ENCODE measurements around the gene ECE2.
"Not testable (repeated sequence)": the region's sequence is repeated elsewhere in the genome, so short reads cannot be mapped to it uniquely, and the experiment has no call there.

The ECE2 gene

GRCh38 chr3:184339001-184339400 lies 63.2 kb downstream of the ECE2 start:
- H3K27me3 ChIP-seq (ENCODE audit: control insufficient read depth in 3 of 3, insufficient read depth in 3 of 3, low read depth in 1 of 3, low read length in 3 of 3), result no peaks in the 10 kb centered on the region
- H3K4me1 ChIP-seq (ENCODE audit: control insufficient read depth in 2 of 2, insufficient read depth in 1 of 2, low read depth in 1 of 2, low read length in 2 of 2), result peaks cover 20 to 31% of the 10 kb centered on the region in 2 donors
- no peak overlapping the region for H3K18ac ChIP-seq (ENCODE audit: low read length)
- no peak overlapping the region for H3K9ac ChIP-seq (ENCODE audit: low read depth, low read length, poor library complexity)
- WGBS, 2 donors (ENCODE audit: extremely low coverage in 2 of 2, insufficient read length in 2 of 2, insufficient replicate concordance in 1 of 2), result no CpG with 5 or more reads among the region's 8 CpGs
- DNase-seq (ENCODE audit: low spot score), result no peak
- peak overlapping the region; percentile 81 for H2AFZ ChIP-seq (ENCODE audit: low read length)
- H3K14ac ChIP-seq (ENCODE audit: low read length), result no peak overlapping the region
- no peak overlapping the region for H2BK5ac ChIP-seq (ENCODE audit: low read length)
- no peak overlapping the region for H2BK12ac ChIP-seq (ENCODE audit: low read length)
- H2AK5ac ChIP-seq (ENCODE audit: low read depth, low read length), result no peak overlapping the region
- H2BK15ac ChIP-seq (ENCODE audit: low read length), result no peak overlapping the region
- H3K79me1 ChIP-seq (ENCODE audit: low read depth, low read length), result peaks cover 5% of the 10 kb centered on the region
- H4K8ac ChIP-seq (ENCODE audit: low read depth, low read length), result no peak overlapping the region
- H3K4me2 ChIP-seq (ENCODE audit: insufficient read depth, low read length, poor library complexity, severe bottlenecking), result peak overlapping the region; percentile 37
- H3K27ac ChIP-seq (replicated peaks; ENCODE audit: low read length), result no peak overlapping the region
- H3K9me3 ChIP-seq (replicated peaks in 1 of 2; ENCODE audit: control insufficient read depth in 2 of 2, insufficient read depth in 1 of 2, low read depth in 1 of 2, low read length in 2 of 2), result no peaks in the 10 kb centered on the region
- H3K4ac ChIP-seq (ENCODE audit: low read length), result no peak overlapping the region
- no peak overlapping the region for H3K23ac ChIP-seq (ENCODE audit: low read depth, low read length, poor library complexity)
- H4K91ac ChIP-seq (ENCODE audit: low read depth, low read length, poor library complexity), result no peak overlapping the region
- peak overlapping the region; percentile 27 to 31 for H3K4me3 ChIP-seq (ENCODE audit: low read length in 2 of 2)
- H2BK120ac ChIP-seq (ENCODE audit: low read depth, low read length), result no peak overlapping the region
- peaks cover 28 to 37% of the 10 kb centered on the region in 2 donors for H3K36me3 ChIP-seq (replicated peaks in 1 of 2; ENCODE audit: control insufficient read depth in 2 of 2, insufficient read depth in 2 of 2, low read length in 2 of 2)

GRCh38 chr3:184339451-184340135 lies 63.8 kb downstream of the ECE2 start:
- Histone ChIP-seq H3K36me3 (replicated peaks in 1 of 2; ENCODE audit: control insufficient read depth in 2 of 2, insufficient read depth in 2 of 2, low read length in 2 of 2) (peaks cover 26 to 37% of the 10 kb centered on the region in 2 donors), H3K4me1 (ENCODE audit: control insufficient read depth in 2 of 2, insufficient read depth in 1 of 2, low read depth in 1 of 2, low read length in 2 of 2) (peaks cover 20 to 31% of the 10 kb centered on the region in 2 donors)
- H3K4ac ChIP-seq (ENCODE audit: low read length); H2BK15ac ChIP-seq (ENCODE audit: low read length); H3K23ac ChIP-seq (ENCODE audit: low read depth, low read length, poor library complexity); H3K79me1 ChIP-seq (ENCODE audit: low read depth, low read length); H3K9me3 ChIP-seq (replicated peaks in 1 of 2; ENCODE audit: control insufficient read depth in 2 of 2, insufficient read depth in 1 of 2, low read depth in 1 of 2, low read length in 2 of 2); H3K14ac ChIP-seq (ENCODE audit: low read length); H3K27ac ChIP-seq (replicated peaks; ENCODE audit: low read length); H4K91ac ChIP-seq (ENCODE audit: low read depth, low read length, poor library complexity); H3K4me2 ChIP-seq (ENCODE audit: insufficient read depth, low read length, poor library complexity, severe bottlenecking); H3K4me3 ChIP-seq (ENCODE audit: low read length in 2 of 2); H2AK5ac ChIP-seq (ENCODE audit: low read depth, low read length); H4K8ac ChIP-seq (ENCODE audit: low read depth, low read length); H2BK120ac ChIP-seq (ENCODE audit: low read depth, low read length); H3K18ac ChIP-seq (ENCODE audit: low read length); H2AFZ ChIP-seq (ENCODE audit: low read length); DNase-seq (ENCODE audit: low spot score); H2BK12ac ChIP-seq (ENCODE audit: low read length); H2BK5ac ChIP-seq (ENCODE audit: low read length); H3K9ac ChIP-seq (ENCODE audit: low read depth, low read length, poor library complexity); H3K27me3 ChIP-seq (ENCODE audit: control insufficient read depth in 3 of 3, insufficient read depth in 3 of 3, low read depth in 1 of 3, low read length in 3 of 3): not testable (repeated sequence)
- 100% methylated on average over 1 of the region's 19 CpGs; no CpG with 5 or more reads in 1 of the 2 donors for WGBS, 2 donors (ENCODE audit: extremely low coverage in 2 of 2, insufficient read length in 2 of 2, insufficient replicate concordance in 1 of 2)

GRCh38 chr3:184341925-184342324 lies 66.1 kb downstream of the ECE2 start:
- H3K23ac ChIP-seq (ENCODE audit: low read depth, low read length, poor library complexity), result no peak overlapping the region
- H2BK12ac ChIP-seq (ENCODE audit: low read length), result no peak overlapping the region
- H3K14ac ChIP-seq (ENCODE audit: low read length), result no peak overlapping the region
- no peak overlapping the region for H2AFZ ChIP-seq (ENCODE audit: low read length)
- H2BK5ac ChIP-seq (ENCODE audit: low read length), result no peak overlapping the region
- H3K79me1 ChIP-seq (ENCODE audit: low read depth, low read length), result peaks cover 2% of the 10 kb centered on the region
- H3K4me2 ChIP-seq (ENCODE audit: insufficient read depth, low read length, poor library complexity, severe bottlenecking), result no peak overlapping the region
- peaks cover 30 to 40% of the 10 kb centered on the region in 2 donors for H3K36me3 ChIP-seq (replicated peaks in 1 of 2; ENCODE audit: control insufficient read depth in 2 of 2, insufficient read depth in 2 of 2, low read length in 2 of 2)
- H2BK120ac ChIP-seq (ENCODE audit: low read depth, low read length), result no peak overlapping the region
- H3K4ac ChIP-seq (ENCODE audit: low read length), result no peak overlapping the region
- no peak overlapping the region for H3K27ac ChIP-seq (replicated peaks; ENCODE audit: low read length)
- no peak overlapping the region for H2AK5ac ChIP-seq (ENCODE audit: low read depth, low read length)
- no peaks in the 10 kb centered on the region for H3K9me3 ChIP-seq (replicated peaks in 1 of 2; ENCODE audit: control insufficient read depth in 2 of 2, insufficient read depth in 1 of 2, low read depth in 1 of 2, low read length in 2 of 2)
- H3K27me3 ChIP-seq (ENCODE audit: control insufficient read depth in 3 of 3, insufficient read depth in 3 of 3, low read depth in 1 of 3, low read length in 3 of 3), result no peaks in the 10 kb centered on the region
- no peak overlapping the region for H3K18ac ChIP-seq (ENCODE audit: low read length)
- H4K8ac ChIP-seq (ENCODE audit: low read depth, low read length), result no peak overlapping the region
- peaks cover 23 to 27% of the 10 kb centered on the region in 2 donors for H3K4me1 ChIP-seq (ENCODE audit: control insufficient read depth in 2 of 2, insufficient read depth in 1 of 2, low read depth in 1 of 2, low read length in 2 of 2)
- H3K4me3 ChIP-seq (ENCODE audit: low read length in 2 of 2), result no peak overlapping the region
- no CpG with 5 or more reads among the region's 7 CpGs for WGBS, 2 donors (ENCODE audit: extremely low coverage in 2 of 2, insufficient read length in 2 of 2, insufficient replicate concordance in 1 of 2)
- no peak overlapping the region for H3K9ac ChIP-seq (ENCODE audit: low read depth, low read length, poor library complexity)
- DNase-seq (ENCODE audit: low spot score), result no peak
- no peak overlapping the region for H4K91ac ChIP-seq (ENCODE audit: low read depth, low read length, poor library complexity)
- no peak overlapping the region for H2BK15ac ChIP-seq (ENCODE audit: low read length)

Small RNA genes within 50 kb of the gene (small RNA-seq; reads per million reads assigned to genes)
- gene MIR1224 (ENCODE audit: insufficient read depth) (2.4 reads per million), gene SNORD66 (ENCODE audit: insufficient read depth) (1,866 reads per million, percentile 99 among the genes with 10 or more reads in this experiment)
